Spinal cord (tissue), 10 donors: Measurements from ENCODE around the gene ZFAND2B. TPM values are rescaled to one million over a fixed set of nuclear protein-coding genes. Genes with fewer than 3 reads are reported as not detected.

Experiments used
- DNase-seq, 6 donors: peaks; one replicate each; pipeline versions ENCODE4 v3.0.0 to v3.0.0-alpha.2; 2013 to 2015; ENCODE audit warnings: low spot score in 6 of 6, low read depth in 4 of 6
- H3K27ac ChIP-seq: one replicate; pipeline ENCODE4 v1.5.1; 2013; ENCODE audit warnings: low read depth, low read length, control low read depth
- H3K27me3 ChIP-seq: one replicate; pipeline ENCODE4 v1.6.1; 2013; ENCODE audit warnings: low read length; ENCODE audit not compliant: control insufficient read depth, insufficient read depth
- H3K36me3 ChIP-seq: one replicate; pipeline ENCODE4 v1.6.1; 2013; ENCODE audit warnings: low read length; ENCODE audit not compliant: control insufficient read depth, insufficient read depth
- H3K4me1 ChIP-seq: one replicate; pipeline ENCODE4 v1.6.1; 2013; ENCODE audit warnings: low read length; ENCODE audit not compliant: control insufficient read depth, insufficient read depth
- H3K4me3 ChIP-seq: one replicate; pipeline ENCODE4 v1.5.1; 2013; ENCODE audit warnings: low read depth, low read length, control low read depth
- H3K9me3 ChIP-seq: one replicate; pipeline ENCODE4 v1.6.1; 2013; ENCODE audit warnings: low read length; ENCODE audit not compliant: control insufficient read depth, insufficient read depth
- WGBS: methylation state at CpG from one replicate; pipeline ENCODE4 v1.1.5; 2013; ENCODE audit warnings: missing lambda C conversion rate; ENCODE audit not compliant: insufficient coverage; 5-methylcytosine and 5-hydroxymethylcytosine counted together
- polyA plus RNA-seq, 2 donors: library from polyadenylated mRNA; unstranded; fragments of 120-200 nt; gene quantifications; one replicate each; pipeline ENCODE4 v1.2.1, GENCODE V29; 2013; ENCODE audit not compliant: insufficient read length in 2 of 2
- total RNA-seq, 2 donors: library from RNA; depleted of rRNA in 1 of 2; stranded (reverse); fragments of 120-200 nt in 1 of 2; fragments of >200 nt in 1 of 2; gene quantifications; one replicate each; pipeline versions ENCODE4 v1.2.3 to v1.2.4, GENCODE V29; 2013 to 2014
- donor health status: healthy.

ZFAND2B gene
- total and polyA plus RNA-seq, 4 donors = 14.5 to 46.4 (median 38.9) TPM

GRCh38 chr2:219218732-219219701 is 12.4 kb downstream of the ZFAND2B start, which contains the start of gene ABCB6:
Gene ABCB6, minus strand, starts transcription at chr2:219218958. Its CDS starts 285 bp downstream, at chr2:219218673.
- WGBS = under 1% methylated on average over 61 of the region's 71 CpGs

GRCh38 chr2:219219784-219220532 is 13.4 kb downstream of the ZFAND2B start:
- WGBS = 88% methylated on average over 14 of the region's 18 CpGs
- Histone ChIP-seq H3K9me3 (no peaks in the 10 kb centered on the region), H3K36me3 (peaks cover 72% of the 10 kb centered on the region), H3K4me1 (peaks cover 51% of the 10 kb centered on the region), H3K27ac (peak overlapping the region; percentile 97), H3K4me3 (no peak overlapping the region), H3K27me3 (no peaks in the 10 kb centered on the region)
- DNase-seq = no peak

More at GRCh38 chr2:219218732-219219701, 12.4 kb downstream of the ZFAND2B start, which contains the start of gene ABCB6:
- DNase-seq = peak; percentile 90 to 99 (median 96)
- H3K4me3 ChIP-seq = peak within 1 kb of the TSS; percentile 64
- H3K9me3 ChIP-seq = no peaks in the 10 kb centered on the region
- H3K4me1 ChIP-seq = peaks cover 51% of the 10 kb centered on the region
- H3K36me3 ChIP-seq = peaks cover 71% of the 10 kb centered on the region
- no peaks in the 10 kb centered on the region for H3K27me3 ChIP-seq
- H3K27ac ChIP-seq = peak within 1 kb of the TSS; percentile 97

- peaks cover 75% of the 10 kb centered on the region for H3K36me3 ChIP-seq
- WGBS = 100% methylated on average over 4 of the region's 19 CpGs
- no peak for DNase-seq
- H3K27ac ChIP-seq = no peak overlapping the region
- no peak overlapping the region for H3K4me3 ChIP-seq
- H3K9me3 ChIP-seq = no peaks in the 10 kb centered on the region
- H3K27me3 ChIP-seq = no peaks in the 10 kb centered on the region
- H3K4me1 ChIP-seq = peaks cover 50% of the 10 kb centered on the region
These were observed 14.2 kb downstream of the ZFAND2B start for GRCh38 chr2:219220652-219221402.

- Histone ChIP-seq H3K9me3 (no peaks in the 10 kb centered on the region), H3K27me3 (no peaks in the 10 kb centered on the region), H3K27ac (no peak overlapping the region), H3K4me1 (peaks cover 39% of the 10 kb centered on the region), H3K36me3 (peaks cover 74% of the 10 kb centered on the region), H3K4me3 (no peak overlapping the region)
- no peak for DNase-seq
- WGBS = 92% methylated on average over 14 of the region's 16 CpGs
These were observed 15.5 kb downstream of the ZFAND2B start for GRCh38 chr2:219221957-219222518.

- Histone ChIP-seq H3K27ac (no peak overlapping the region), H3K4me3 (no peak overlapping the region), H3K36me3 (peaks cover 76% of the 10 kb centered on the region), H3K9me3 (no peaks in the 10 kb centered on the region), H3K27me3 (no peaks in the 10 kb centered on the region), H3K4me1 (peaks cover 35% of the 10 kb centered on the region)
- WGBS = 96% methylated on average over 31 of the region's 31 CpGs
- DNase-seq = no peak
These were observed 17.4 kb downstream of the ZFAND2B start for GRCh38 chr2:219223831-219224610.

- H3K36me3 ChIP-seq = peaks cover 65% of the 10 kb centered on the region
- no peak overlapping the region for H3K4me3 ChIP-seq
- no peak for DNase-seq
- H3K9me3 ChIP-seq = no peaks in the 10 kb centered on the region
- H3K27me3 ChIP-seq = no peaks in the 10 kb centered on the region
- H3K27ac ChIP-seq = no peak overlapping the region
- WGBS = 94% methylated on average over 3 of the region's 3 CpGs
- peaks cover 26% of the 10 kb centered on the region for H3K4me1 ChIP-seq
These were observed 18.8 kb downstream of the ZFAND2B start for GRCh38 chr2:219225350-219225749.

GRCh38 chr2:219228041-219228910 is 21.7 kb downstream of the ZFAND2B start:
- H3K36me3 ChIP-seq = peaks cover 48% of the 10 kb centered on the region
- peak overlapping the region; percentile 98 for H3K4me3 ChIP-seq
- H3K4me1 ChIP-seq = peaks cover 29% of the 10 kb centered on the region
- DNase-seq = peak in 2 of 6 donors; percentile 5 to 50
- WGBS = 57% methylated on average over 3 of the region's 7 CpGs
- no peaks in the 10 kb centered on the region for H3K27me3 ChIP-seq
- H3K9me3 ChIP-seq = no peaks in the 10 kb centered on the region
- peak overlapping the region; percentile 97 for H3K27ac ChIP-seq

GRCh38 chr2:219228911-219229304 is 22.3 kb downstream of the ZFAND2B start:
- H3K27me3 ChIP-seq = no peaks in the 10 kb centered on the region
- H3K27ac ChIP-seq = peak overlapping the region; percentile 97
- peaks cover 48% of the 10 kb centered on the region for H3K36me3 ChIP-seq
- peaks cover 29% of the 10 kb centered on the region for H3K4me1 ChIP-seq
- peak overlapping the region; percentile 98 for H3K4me3 ChIP-seq
- DNase-seq = no peak
- 6% methylated on average over 19 of the region's 19 CpGs for WGBS
- no peaks in the 10 kb centered on the region for H3K9me3 ChIP-seq
